Spleen (tissue), 11 donors: ENCODE measurements around the gene CLDN2. TPM values are rescaled to one million over a fixed set of nuclear protein-coding genes. Genes with fewer than 3 reads are reported as not detected.

Experiments used
- DNase-seq: peaks from one replicate; pipeline ENCODE4 v3.0.0-alpha.2; 2020
- H3K27ac ChIP-seq, 8 donors: fragments of 200-600 bp; sonication (generic) in 7 of 8; 1 replicate in 4 of 8; 2 replicates in 4 of 8; pipeline versions ENCODE4 v1.5.0 to v1.8.0; 2016 to 2021; ENCODE audit warnings: inconsistent platforms in 4 of 8, mild to moderate bottlenecking in 4 of 8, moderate library complexity in 1 of 8
- H3K27me3 ChIP-seq, 7 donors: fragments of 200-600 bp; sonication (generic) in 6 of 7; replicated peaks in 1 of 7; 1 replicate in 4 of 7; 2 replicates in 3 of 7; pipeline versions ENCODE4 v1.5.0 to v1.8.0; 2016 to 2021; ENCODE audit warnings: inconsistent platforms in 3 of 7, mild to moderate bottlenecking in 1 of 7
- H3K36me3 ChIP-seq, 6 donors: fragments of 200-600 bp; sonication (generic) in 5 of 6; 1 replicate in 4 of 6; 2 replicates in 2 of 6; pipeline versions ENCODE4 v1.5.0 to v1.8.0; 2016 to 2021; ENCODE audit warnings: inconsistent platforms in 2 of 6
- H3K4me1 ChIP-seq, 6 donors: fragments of 200-600 bp; sonication (generic) in 5 of 6; 1 replicate in 3 of 6; 2 replicates in 3 of 6; pipeline versions ENCODE4 v1.5.0 to v1.8.0; 2016 to 2021; ENCODE audit warnings: inconsistent platforms in 3 of 6
- H3K4me3 ChIP-seq, 8 donors: fragments of 200-600 bp; sonication (generic) in 7 of 8; 1 replicate in 4 of 8; 2 replicates in 4 of 8; pipeline versions ENCODE4 v1.5.0 to v1.8.0; 2016 to 2021; ENCODE audit warnings: inconsistent platforms in 4 of 8, mild to moderate bottlenecking in 4 of 8, moderate library complexity in 2 of 8
- H3K9me3 ChIP-seq, 8 donors: fragments of 200-600 bp; sonication (generic) in 7 of 8; 1 replicate in 4 of 8; 2 replicates in 4 of 8; pipeline versions ENCODE4 v1.5.0 to v1.8.0; 2016 to 2021; ENCODE audit warnings: inconsistent platforms in 4 of 8
- POLR2A ChIP-seq, 3 donors: fragments of 450-650 bp; IDR thresholded peaks; one replicate each; pipeline ENCODE4 v1.5.1; 2017; ENCODE audit warnings: antibody characterized with exemption in 3 of 3, mild to moderate bottlenecking in 1 of 3
- POLR2AphosphoS5 ChIP-seq, 3 donors: sonication (generic); formaldehyde crosslinking; IDR thresholded peaks; one replicate each; pipeline ENCODE4 v1.5.1; 2017; ENCODE audit warnings: antibody characterized with exemption in 3 of 3
- WGBS, 5 donors: extraction: QIAGEN DNeasy Blood & Tissue Kit in 3 of 5; methylation state at CpG; one replicate each; pipeline versions ENCODE4 v1.1.5 to v1.1.7; 2013 to 2018; 5-methylcytosine and 5-hydroxymethylcytosine counted together
- intact Hi-C: fragments of 100-400 bp; cut with DNase I; formaldehyde crosslinking; loops from one replicate; pipeline ENCODE4 v1.15.0; 2023; ENCODE audit warnings: low total_unique reads
- polyA plus RNA-seq, 3 donors: library from polyadenylated mRNA; stranded (reverse); fragments of 200-250 nt; gene quantifications; one replicate each; pipeline ENCODE4 v1.2.1, GENCODE V29; 2013
- total RNA-seq, 7 donors: library from RNA; depleted of rRNA in 3 of 7; stranded (reverse); fragments of >200 nt in 3 of 7; fragmentation: NEBNext Ultra II Directional in 4 of 7; extraction: Animal tissue kit (Norgen Biotek cat#: 25700) in 4 of 7; gene quantifications; one replicate each; pipeline versions ENCODE4 v1.1.0 to v1.2.1, GENCODE V29; 2016 to 2021
- TF ChIP-seq, protein P1 (sequence below), 11 experiments: fragments of 200-600 bp in 7 of 11; fragments of 450-650 bp in 4 of 11; sonication (generic) in 4 of 11; IDR thresholded peaks in 8 of 11; conservative IDR thresholded peaks in 3 of 11; 1 replicate in 7 of 11; 2 replicates in 4 of 11; pipeline versions ENCODE4 v1.4.0 to v1.8.0; 2016 to 2021; ENCODE audit warnings: antibody characterized with exemption in 11 of 11, inconsistent platforms in 4 of 11, mild to moderate bottlenecking in 1 of 11
- donor health status: healthy with polysubstance abuse.
- donor health status: DM: no; HTN: no; CAD: no; lungs with moderate emphysema.
- donor health status: DM: no; HTN: no; CAD: no.
- donor health status: Bipolar disorder and iron deficiency.
- donor health status: healthy.
- donor health status: DM: no; HTN: no; CAD: no.
- donor health status: DM: yes; HTN: yes; CAD: no.

Gene CLDN2
- total and polyA plus RNA-seq, 10 donors, result not detected

GRCh38 chrX:106901341-106901740 is 18.9 kb upstream of the CLDN2 start:
- peaks cover 0 to 4% (median 0%) of the 10 kb centered on the region in 7 donors for H3K27me3 ChIP-seq
- no peaks in the 10 kb centered on the region for H3K9me3 ChIP-seq
- H3K36me3 ChIP-seq, result no peaks in the 10 kb centered on the region
- no peak overlapping the region for H3K4me3 ChIP-seq
- WGBS, 5 donors, result 78 to 88% (median 80%) methylated on average over 1 to 3 of the region's 3 CpGs
- intact Hi-C loops, result no loop called here
- no peak for DNase-seq
- TF ChIP-seq, protein P1, sequence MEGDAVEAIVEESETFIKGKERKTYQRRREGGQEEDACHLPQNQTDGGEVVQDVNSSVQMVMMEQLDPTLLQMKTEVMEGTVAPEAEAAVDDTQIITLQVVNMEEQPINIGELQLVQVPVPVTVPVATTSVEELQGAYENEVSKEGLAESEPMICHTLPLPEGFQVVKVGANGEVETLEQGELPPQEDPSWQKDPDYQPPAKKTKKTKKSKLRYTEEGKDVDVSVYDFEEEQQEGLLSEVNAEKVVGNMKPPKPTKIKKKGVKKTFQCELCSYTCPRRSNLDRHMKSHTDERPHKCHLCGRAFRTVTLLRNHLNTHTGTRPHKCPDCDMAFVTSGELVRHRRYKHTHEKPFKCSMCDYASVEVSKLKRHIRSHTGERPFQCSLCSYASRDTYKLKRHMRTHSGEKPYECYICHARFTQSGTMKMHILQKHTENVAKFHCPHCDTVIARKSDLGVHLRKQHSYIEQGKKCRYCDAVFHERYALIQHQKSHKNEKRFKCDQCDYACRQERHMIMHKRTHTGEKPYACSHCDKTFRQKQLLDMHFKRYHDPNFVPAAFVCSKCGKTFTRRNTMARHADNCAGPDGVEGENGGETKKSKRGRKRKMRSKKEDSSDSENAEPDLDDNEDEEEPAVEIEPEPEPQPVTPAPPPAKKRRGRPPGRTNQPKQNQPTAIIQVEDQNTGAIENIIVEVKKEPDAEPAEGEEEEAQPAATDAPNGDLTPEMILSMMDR (IDR thresholded peaks at IDR 0.05 in 8 of 11, conservative IDR thresholded peaks at IDR 0.05 in 3 of 11), result no peak
- no peak for TF ChIP-seq POLR2A (IDR thresholded peaks at IDR 0.05)
- no peak overlapping the region for H3K27ac ChIP-seq
- H3K4me1 ChIP-seq, result no peaks in the 10 kb centered on the region

- Histone ChIP-seq H3K27ac (no peak overlapping the region), H3K9me3 (no peaks in the 10 kb centered on the region), H3K36me3 (no peaks in the 10 kb centered on the region), H3K27me3 (no peaks in the 10 kb centered on the region), H3K4me3 (no peak overlapping the region), H3K4me1 (no peaks in the 10 kb centered on the region)
- WGBS, 5 donors, result 73 to 81% (median 76%) methylated on average over 4 of the region's 4 CpGs; no CpG with 5 or more reads in 1 of the 5 donors
- TF ChIP-seq POLR2AphosphoS5 (IDR thresholded peaks at IDR 0.05), result no peak
- no peak for DNase-seq
- intact Hi-C loops, result no loop called here
Measured at GRCh38 chrX:106901781-106902219, 18.4 kb upstream of the CLDN2 start.

DNA sequence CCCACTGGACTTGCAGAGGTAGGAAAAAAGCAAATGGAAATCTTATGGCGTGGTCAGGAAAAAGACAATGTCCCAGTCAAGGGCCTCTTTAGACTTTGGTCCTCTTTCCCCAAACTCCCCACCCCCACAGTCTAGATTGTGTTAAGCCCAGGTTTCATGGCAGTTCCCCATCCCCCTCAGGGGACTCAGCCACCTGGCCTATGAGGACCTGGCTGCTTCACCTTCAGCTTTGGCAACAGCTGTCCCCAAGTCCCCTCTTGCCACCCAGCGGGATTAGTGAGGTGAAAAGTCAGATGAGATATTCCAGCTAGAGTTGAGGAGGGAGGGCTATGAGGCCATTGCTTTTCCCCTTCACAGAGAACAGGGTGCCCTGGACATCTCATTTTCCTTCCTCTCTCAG is 17.5 kb upstream of the CLDN2 start:
- Histone ChIP-seq H3K4me1 (no peaks in the 10 kb centered on the region), H3K9me3 (no peaks in the 10 kb centered on the region)
- TF ChIP-seq, protein P1 (IDR thresholded peaks at IDR 0.05 in 8 of 11, conservative IDR thresholded peaks at IDR 0.05 in 3 of 11), result no peak
- no peak for TF ChIP-seq POLR2AphosphoS5 (IDR thresholded peaks at IDR 0.05)
- no peak for TF ChIP-seq POLR2A (IDR thresholded peaks at IDR 0.05)

DNA sequence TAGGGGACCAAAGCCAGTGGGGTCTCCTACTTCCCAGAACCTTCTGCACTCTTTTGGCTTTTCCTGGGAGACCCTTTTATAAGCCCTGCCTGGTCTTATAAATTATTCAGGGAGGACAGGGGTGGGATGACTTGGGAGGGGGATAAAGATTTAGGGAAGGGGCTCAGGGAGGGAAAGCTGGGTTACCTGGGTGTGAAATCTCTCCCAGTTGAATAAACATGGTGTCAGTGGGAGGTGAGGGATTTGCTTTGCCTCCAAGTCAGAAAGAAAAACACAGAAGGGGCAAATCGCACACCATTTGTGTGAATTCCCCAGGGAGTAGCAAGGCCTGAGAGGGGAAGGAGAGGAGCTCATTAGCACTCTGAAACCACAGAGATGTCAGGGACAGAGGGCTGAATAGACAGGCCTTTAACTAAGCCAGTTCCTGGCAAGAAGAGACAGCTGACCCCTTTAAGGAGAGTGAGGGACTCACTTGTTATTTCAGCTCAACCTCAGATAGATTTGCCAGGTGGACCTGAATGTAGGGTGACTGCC is 16.8 kb upstream of the CLDN2 start, which contains the start of gene RIPPLY1:
RIPPLY1 (minus strand) TSS at position 51 of the 534 bp plus-strand sequence. CDS start 54 bp downstream, outside the sequence.
- no peak within 1 kb of the TSS for H3K4me3 ChIP-seq
- no peaks in the 10 kb centered on the region for H3K36me3 ChIP-seq
- intact Hi-C loops, result no loop called here
- TF ChIP-seq POLR2AphosphoS5 (IDR thresholded peaks at IDR 0.05), result no peak
- TF ChIP-seq, protein P1 (IDR thresholded peaks at IDR 0.05 in 8 of 11, conservative IDR thresholded peaks at IDR 0.05 in 3 of 11), result no peak
- TF ChIP-seq POLR2A (IDR thresholded peaks at IDR 0.05), result no peak
- no peaks in the 10 kb centered on the region for H3K9me3 ChIP-seq
- no peaks in the 10 kb centered on the region for H3K27me3 ChIP-seq
- 56 to 88% (median 69%) methylated on average over 1 of the region's 1 CpG for WGBS, 5 donors
- no peak for DNase-seq
- no peaks in the 10 kb centered on the region for H3K4me1 ChIP-seq
- no peak within 1 kb of the TSS for H3K27ac ChIP-seq

More for the DNA sequence above, 17.5 kb upstream of the CLDN2 start:
- 63 to 100% (median 83%) methylated on average over 2 of the region's 2 CpGs for WGBS, 5 donors
- H3K36me3 ChIP-seq, result no peaks in the 10 kb centered on the region
- H3K27ac ChIP-seq, result no peak overlapping the region
- DNase-seq, result no peak
- H3K27me3 ChIP-seq, result no peaks in the 10 kb centered on the region
- intact Hi-C loops, result no loop called here
- no peak overlapping the region for H3K4me3 ChIP-seq
